ENCODE data around the gene GALP.

DNA sequence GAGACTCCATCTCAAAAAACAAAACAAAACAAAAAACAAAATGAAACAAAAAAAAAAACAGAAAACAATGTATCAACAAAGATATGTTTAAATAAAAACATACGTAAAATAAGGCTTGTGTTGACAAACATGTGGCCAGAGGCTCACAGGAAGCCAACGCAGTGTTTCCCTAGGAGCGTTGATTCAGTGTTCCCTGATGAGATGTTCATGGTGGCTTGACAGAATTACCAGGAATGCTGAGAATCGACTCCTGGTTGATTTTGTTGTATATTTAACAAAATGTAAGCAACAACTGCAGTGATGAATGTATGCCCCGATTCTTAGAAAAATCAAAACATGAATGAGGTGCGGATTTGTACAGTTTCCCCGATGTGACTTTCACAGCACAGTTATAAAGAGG, 45.8 kb upstream of the GALP start:
- no peak for TF ChIP-seq GATA3 (IDR thresholded peaks at IDR 0.05; ENCODE audit: low read depth, low read length)
- no peak for TF ChIP-seq GATA2 (IDR thresholded peaks at IDR 0.05; ENCODE audit: low read depth, low read length)
